Stomach (tissue), 4 donors: ENCODE results near the gene ZPR1.

Experiments used
- CTCF ChIP-seq, 7 experiments: fragments of 450-650 bp in 4 of 7; fragments of 200-600 bp in 3 of 7; sonication (generic) in 3 of 7; IDR thresholded peaks; one replicate each; pipeline ENCODE4 v1.5.1; 2016 to 2019; ENCODE audit warnings: antibody characterized with exemption in 7 of 7, control low read depth in 2 of 7, mild to moderate bottlenecking in 1 of 7
- POLR2A ChIP-seq, 4 donors: fragments of 450-650 bp; IDR thresholded peaks; one replicate each; pipeline ENCODE4 v1.6.1; 2016; ENCODE audit warnings: antibody characterized with exemption in 4 of 4, control low read depth in 2 of 4, mild to moderate bottlenecking in 1 of 4, moderate library complexity in 1 of 4
- POLR2AphosphoS5 ChIP-seq, 3 donors: sonication (generic); formaldehyde crosslinking; IDR thresholded peaks; one replicate each; pipeline ENCODE4 v1.6.1; 2016; ENCODE audit warnings: antibody characterized with exemption in 3 of 3

GRCh38 chr11:116731097-116731761 is 56.6 kb downstream of the ZPR1 start:
- TF ChIP-seq CTCF (IDR thresholded peaks at IDR 0.05), result no peak
- TF ChIP-seq POLR2A (IDR thresholded peaks at IDR 0.05), result no peak
- TF ChIP-seq POLR2AphosphoS5 (IDR thresholded peaks at IDR 0.05), result no peak
